GM21367 (cell line): ENCODE data around the gene CARD6.
"Not testable (repeated sequence)": the region's sequence is repeated elsewhere in the genome, so short reads cannot be mapped to it uniquely, and the experiment has no call there.

Experiments used
- ATAC-seq: cut with Tn5 transposase; IDR thresholded peaks from one replicate; pipeline ENCODE4 v1.9.1; 2021; ENCODE audit not compliant: unreplicated experiment

CARD6 gene

DNA sequence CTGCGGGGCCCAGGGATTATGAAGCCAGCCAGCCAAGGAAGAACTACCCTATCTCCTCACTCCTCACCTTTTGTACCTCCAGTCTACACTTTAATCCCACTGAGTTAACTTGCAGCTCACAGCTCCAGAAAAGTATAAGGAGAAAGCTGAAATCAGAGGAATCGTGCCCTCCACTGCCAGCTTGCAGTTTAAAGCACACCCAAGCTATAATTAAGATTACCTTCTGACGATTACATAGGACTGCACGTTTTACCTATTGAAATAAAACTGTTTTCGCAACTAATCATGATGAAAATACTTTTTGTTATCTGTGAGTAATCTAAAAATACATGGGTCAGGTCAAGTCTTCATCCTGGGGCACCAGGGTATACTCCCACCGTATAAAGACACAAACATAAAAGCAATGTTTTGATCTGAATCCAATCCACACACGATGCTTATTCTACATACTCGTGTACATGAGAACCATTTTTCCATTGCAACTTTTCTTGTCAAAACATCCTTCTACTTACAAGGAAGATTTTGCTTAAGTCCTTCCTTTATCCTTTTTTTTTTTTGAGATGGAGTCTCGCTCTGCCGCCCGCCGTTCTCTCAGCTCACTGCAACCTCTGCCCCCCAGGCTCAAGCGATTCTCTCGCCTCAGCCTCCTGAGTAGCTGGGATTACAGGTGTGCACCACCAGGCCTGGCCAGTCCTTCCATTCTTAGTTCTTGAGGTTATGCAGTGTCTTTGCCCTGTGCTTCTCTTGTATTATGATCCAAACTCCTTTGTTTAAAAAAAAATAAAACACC, 13.8 kb upstream of the CARD6 start:
- no peak for ATAC-seq

GRCh38 chr5:40828021-40828631, 13.0 kb upstream of the CARD6 start:
- no peak for ATAC-seq

DNA sequence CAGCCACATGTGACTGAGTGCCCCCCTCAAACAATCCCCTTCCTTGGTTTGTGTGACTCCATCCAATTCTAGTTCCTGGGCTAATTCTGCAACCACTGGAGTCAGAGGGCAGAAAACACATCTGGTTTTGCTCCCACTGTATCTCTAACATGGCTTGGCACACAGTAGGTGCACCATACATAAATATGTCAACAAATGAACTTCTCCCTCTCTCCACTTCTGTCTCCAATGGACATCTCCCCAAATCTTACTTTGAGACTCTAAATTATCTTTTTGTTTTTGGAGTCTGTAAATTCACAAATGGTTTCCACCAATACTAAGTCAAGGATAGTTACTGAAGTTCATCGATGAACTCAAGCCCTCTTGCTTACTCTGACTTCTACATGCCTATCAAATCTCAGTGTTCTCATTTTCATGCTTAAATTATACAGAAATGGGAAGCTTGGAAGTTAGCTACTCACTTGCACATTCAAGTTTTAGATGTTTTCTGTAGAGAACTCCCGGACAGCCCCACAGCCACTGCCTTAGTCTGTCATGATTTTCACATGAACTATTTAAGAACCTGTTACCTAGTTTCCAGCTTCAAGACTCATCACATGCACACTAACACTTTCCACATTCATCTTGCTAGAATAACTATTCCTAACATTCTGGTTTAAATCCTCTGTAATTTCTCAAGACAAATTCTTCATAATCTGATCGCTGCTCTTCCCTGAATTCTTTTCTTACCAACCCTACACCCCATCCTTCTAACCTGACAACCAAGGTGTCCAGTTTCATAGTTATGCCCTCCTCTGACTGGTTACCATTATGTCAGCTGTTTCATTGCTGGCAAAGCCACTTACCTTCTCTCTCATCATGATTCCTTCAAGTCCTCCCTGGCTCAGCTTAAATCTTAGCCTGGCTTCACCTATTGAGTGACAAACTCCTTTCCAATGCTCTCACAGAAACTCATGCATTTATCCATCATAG, 12.2 kb upstream of the CARD6 start:
- ATAC-seq, result no peak

GRCh38 chr5:40829748-40830533, 11.2 kb upstream of the CARD6 start:
- no peak for ATAC-seq

DNA sequence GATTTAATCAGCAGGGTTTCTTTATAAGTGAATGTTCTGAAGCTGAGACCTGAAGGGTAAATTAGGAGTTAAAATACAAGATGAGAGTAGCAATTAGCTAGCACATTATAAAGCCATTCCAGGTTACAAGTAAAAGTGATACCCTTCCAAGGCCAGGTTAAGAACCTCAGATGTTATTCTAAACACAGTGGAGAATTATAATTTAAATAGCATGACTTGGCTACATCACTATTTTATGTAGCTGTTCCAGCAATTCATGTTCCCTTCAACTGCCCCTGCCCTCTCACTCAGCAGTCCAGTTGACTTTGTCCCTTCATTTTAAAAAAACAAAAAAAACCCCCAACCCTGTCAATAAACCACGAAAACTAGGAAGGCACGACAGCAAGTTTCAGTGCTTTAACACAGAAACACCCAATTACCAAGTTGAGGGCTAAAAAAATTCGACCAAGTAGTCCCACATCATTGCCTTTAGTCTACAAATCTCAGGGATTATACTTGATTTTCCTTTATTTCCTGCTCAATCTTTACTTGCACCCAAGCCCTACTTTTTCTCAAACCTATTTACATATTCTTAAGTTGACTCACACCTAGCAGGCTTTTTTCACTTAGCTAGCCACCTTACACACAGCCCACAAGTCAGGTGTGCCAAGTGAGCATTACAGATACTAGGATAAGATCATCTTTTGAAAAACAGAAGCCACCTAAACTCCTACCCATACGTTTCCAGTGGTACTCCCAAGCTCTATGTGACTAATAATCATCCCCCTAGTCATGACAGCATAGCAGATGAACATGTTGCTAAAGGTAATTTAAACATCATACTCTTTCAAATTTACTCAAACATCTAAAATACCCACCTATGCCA, 9.6 kb upstream of the CARD6 start:
- no peak for ATAC-seq

GRCh38 chr5:40832345-40832744, 8.8 kb upstream of the CARD6 start:
- no peak for ATAC-seq

GRCh38 chr5:40833712-40834229, 7.4 kb upstream of the CARD6 start:
- ATAC-seq, result no peak

DNA sequence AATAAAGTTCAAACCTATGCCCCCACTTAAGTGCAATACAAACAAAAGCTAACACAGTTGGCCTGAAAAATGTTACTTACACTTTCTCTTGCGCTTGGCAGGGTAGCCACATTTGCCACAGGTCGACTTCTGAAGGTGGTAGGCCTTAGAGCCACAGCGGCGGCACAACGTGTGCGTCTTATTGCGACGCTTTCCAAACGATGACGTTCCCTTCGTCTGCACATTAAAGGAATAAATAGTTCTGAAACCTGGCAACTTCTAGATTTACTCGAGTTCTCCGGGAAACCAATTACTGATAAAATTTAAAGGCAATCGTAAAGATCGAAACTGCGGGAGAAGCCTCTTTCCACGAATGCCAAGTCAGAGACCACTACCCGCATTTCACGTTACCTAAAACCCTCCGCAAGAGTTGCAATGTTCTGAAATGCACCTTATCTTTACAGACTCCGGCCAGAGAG, 6.7 kb upstream of the CARD6 start:
- no peak for ATAC-seq

DNA sequence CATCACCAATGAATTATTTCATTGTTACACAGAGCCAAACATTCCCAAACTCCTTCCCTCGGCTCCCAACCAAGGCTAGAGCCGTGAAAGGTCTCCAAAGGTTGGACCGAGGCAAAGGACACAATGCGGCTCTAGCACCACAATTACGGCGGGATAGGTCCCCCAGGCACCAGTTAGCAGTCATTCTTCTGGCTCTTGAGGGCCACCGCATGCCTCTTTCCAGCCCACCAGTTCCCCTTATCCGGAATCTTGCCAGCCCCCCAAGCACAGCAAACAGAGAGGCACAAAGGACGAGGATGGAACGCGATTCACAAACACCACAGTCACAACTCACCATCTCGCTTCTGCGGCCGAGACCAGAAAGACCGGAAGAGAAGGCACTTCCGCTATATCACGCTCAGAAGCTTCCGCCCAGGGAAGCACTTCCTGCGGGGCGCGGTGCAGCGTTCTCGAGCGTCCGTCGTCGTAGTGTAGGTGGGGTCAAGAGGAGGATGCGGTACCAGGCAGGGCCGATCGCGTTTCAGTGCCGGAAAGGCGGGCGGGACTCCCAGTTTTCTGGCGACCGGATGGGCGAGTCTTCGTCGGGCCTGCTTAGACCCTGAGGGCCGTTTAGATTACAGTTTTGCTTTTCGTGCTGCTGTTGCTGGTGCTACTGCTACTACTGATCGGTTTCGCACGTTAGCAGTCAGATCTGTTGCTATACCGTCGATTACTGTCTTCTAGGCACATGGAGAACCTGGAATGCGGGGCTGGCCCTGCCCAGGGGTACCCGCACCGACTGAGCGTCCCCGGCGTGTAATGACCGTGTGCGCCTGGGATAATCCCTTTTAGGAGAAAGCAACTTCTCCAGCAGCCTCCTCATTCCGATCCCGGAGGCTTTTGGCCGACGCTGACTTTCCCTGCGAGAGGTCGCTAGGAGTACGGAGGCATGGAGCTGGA, 6.0 kb upstream of the CARD6 start, which contains the start of gene RPL37:
Gene RPL37, minus strand, starts transcription at position 374 of the 939 bp plus-strand sequence. Its CDS starts 37 bp downstream, at position 337.
- peak; percentile 97 for ATAC-seq

- ATAC-seq, result no peak
Observed at GRCh38 chr5:40838086-40838485, 3.1 kb upstream of the CARD6 start.

- no peak for ATAC-seq
Observed at GRCh38 chr5:40842351-40842750, 1.2 kb downstream of the CARD6 start.

DNA sequence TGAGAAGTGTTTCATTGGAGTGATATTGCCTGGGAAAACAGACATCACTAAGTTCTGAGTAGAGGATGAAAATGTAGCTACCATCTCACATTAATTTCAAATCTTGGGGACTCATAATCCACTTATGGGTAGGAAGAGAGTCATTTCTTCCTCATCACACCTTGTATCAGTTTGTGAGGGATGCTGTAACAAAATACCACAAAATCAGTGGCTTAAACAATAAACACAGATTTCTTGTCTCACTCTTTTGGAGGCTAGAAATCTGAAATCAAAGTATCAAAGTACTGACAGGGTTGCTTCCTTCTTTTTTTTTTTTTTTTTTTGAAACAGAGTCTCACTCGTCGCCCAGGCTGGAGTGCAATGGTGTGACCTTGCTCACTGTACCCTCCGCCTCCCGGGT, 3.4 kb downstream of the CARD6 start:
- ATAC-seq, result no peak

GRCh38 chr5:40846371-40846770, 5.2 kb downstream of the CARD6 start:
- no peak for ATAC-seq

DNA sequence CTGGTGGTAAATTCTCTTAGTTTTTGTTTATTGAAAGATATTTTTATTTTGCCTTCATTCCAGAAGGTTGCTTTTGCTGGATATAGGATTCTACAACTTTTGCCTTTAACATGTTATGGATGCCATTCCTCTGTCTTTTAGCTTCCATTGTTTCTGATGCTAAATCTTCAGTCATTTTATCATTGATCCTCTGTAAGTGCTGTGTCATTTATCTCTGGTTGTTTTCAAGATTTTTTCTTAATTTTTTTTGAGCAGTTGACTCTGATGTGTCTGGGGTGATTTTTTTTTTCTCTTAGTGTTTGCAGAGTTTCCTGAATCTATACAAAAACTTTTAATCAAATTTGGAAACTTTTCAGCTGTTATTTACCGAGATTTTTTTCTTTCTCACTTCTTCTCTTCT, 6.4 kb downstream of the CARD6 start:
- no peak for ATAC-seq

DNA sequence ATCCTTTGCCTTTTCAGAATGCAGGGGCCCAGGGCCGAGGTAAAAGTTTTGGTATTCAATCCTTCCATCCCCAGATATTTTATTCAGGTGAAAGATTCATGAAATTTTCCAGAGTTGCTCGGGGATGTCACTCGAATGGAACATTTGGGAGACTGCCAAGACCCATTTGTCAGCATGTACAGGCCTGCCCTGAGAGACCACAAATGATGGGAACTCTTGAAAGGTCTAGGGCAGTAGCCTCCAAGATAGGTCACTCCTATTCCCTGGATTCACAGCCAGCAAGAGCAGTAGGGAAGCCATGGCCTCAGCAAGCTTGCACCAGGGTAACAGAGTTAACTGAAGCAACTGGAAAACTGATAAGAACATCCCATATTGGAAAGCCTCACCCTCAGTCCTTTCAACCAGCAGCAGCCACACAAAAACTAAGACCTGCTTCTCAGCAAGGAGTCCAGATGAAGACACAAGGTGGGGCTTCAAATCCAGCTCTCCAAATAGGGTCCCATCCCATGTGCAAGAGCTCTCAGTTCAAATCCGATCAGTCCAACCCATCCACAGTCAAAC, 12.5 kb downstream of the CARD6 start:
- no peak for ATAC-seq

DNA sequence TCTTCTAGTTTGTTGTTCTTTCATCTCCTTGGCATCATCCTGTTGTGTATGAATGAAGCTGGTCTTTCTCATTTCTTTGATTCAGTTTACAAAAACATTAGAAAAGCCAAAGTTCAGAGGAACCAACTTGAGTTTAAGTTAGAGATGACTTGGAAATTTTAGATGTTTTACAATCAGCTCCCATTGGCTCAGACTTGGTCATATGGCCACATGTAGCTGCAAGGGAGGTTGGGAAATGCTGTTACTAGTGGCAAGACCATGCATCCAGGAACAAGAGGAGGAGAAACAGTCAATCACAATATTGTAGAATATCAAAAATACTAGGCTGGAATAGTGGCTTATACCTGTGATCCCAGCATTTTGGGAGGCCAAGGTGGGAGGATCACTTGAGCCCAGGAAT, 19.5 kb downstream of the CARD6 start:
- no peak for ATAC-seq

GRCh38 chr5:40865004-40865403, 23.8 kb downstream of the CARD6 start:
- ATAC-seq, result not testable (repeated sequence)

- no peak for ATAC-seq
Observed at GRCh38 chr5:40866844-40867243, 25.7 kb downstream of the CARD6 start.
